ENCODE results near the gene RBBP4.

Gene RBBP4

GRCh38 chr1:32683397-32683796, 32.4 kb downstream of the RBBP4 start:
- CTCF ChIA-PET: no interaction called here
- no peak overlapping the region for H3K4me3 ChIP-seq (ENCODE audit: low read depth, low read length)
- TF ChIP-seq, protein P1, sequence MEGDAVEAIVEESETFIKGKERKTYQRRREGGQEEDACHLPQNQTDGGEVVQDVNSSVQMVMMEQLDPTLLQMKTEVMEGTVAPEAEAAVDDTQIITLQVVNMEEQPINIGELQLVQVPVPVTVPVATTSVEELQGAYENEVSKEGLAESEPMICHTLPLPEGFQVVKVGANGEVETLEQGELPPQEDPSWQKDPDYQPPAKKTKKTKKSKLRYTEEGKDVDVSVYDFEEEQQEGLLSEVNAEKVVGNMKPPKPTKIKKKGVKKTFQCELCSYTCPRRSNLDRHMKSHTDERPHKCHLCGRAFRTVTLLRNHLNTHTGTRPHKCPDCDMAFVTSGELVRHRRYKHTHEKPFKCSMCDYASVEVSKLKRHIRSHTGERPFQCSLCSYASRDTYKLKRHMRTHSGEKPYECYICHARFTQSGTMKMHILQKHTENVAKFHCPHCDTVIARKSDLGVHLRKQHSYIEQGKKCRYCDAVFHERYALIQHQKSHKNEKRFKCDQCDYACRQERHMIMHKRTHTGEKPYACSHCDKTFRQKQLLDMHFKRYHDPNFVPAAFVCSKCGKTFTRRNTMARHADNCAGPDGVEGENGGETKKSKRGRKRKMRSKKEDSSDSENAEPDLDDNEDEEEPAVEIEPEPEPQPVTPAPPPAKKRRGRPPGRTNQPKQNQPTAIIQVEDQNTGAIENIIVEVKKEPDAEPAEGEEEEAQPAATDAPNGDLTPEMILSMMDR (IDR thresholded peaks at IDR 0.05; ENCODE audit: insufficient read depth, low read length, missing control alignments): no peak
- POLR2A ChIA-PET: interaction anchor here (1.5 to 2.1 kb wide), 2 partner anchors 8 to 33 kb away, joined by 3 to 4 read pairs; partner anchors contain the start of gene RBBP4
- DNase-seq (ENCODE audit: low read depth, low spot score): no peak

DNA sequence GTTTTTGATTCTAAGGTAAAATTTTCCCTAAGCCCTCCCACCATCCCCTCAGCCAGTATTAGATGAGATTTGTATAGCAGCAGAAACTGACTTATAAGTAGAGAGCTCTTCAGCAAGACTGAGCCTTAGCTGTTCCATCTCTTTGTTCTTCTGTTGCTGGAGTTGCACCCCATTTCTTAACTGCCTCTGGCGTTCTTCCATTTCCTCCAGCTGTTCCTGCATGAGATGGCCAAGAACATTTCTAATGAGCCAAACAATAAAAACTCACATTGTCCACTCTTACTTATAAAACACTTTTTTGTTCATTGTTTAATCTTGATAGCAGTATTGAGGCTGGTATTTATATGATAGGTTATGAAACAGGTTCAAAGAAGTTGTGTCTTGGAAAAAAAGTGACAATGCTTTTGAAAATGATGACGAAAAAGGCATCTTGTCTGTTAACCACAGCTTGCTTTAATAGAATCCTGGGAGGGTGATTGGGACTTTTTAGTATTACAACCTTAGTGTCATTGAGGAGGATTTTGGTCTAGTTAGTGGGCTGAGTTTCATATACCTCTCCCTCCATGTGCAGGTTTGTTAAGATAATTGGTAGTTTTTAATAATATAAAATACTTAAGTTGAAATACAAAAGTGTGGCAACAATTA, 33.3 kb downstream of the RBBP4 start:
- H3K4me3 ChIP-seq (ENCODE audit: low read depth, low read length): no peak overlapping the region
- TF ChIP-seq, protein P1 (IDR thresholded peaks at IDR 0.05; ENCODE audit: insufficient read depth, low read length, missing control alignments): no peak
- POLR2A ChIA-PET: interaction anchor here (2.1 kb wide), 1 partner anchor 33 kb away, joined by 4 read pairs; the partner anchor contains the start of gene RBBP4
- CTCF ChIA-PET: interaction anchor here (1.1 kb wide), 1 partner anchor 89 kb away, joined by 3 read pairs; no protein-coding TSS in a partner anchor
- no peak for DNase-seq (ENCODE audit: low read depth, low spot score)

- CTCF ChIA-PET: interaction anchor here (0.6 to 4.2 kb wide), 2 partner anchors 88 to 1136 kb away, joined by 3 to 16 read pairs; no protein-coding TSS in a partner anchor
- no peak overlapping the region for H3K4me3 ChIP-seq (ENCODE audit: low read depth, low read length)
- TF ChIP-seq, protein P1 (IDR thresholded peaks at IDR 0.05; ENCODE audit: insufficient read depth, low read length, missing control alignments): no peak
- no peak for DNase-seq (ENCODE audit: low read depth, low spot score)
- POLR2A ChIA-PET: interaction anchor here (0.6 to 1.2 kb wide), 3 partner anchors 10 to 261 kb away, joined by 3 to 4 read pairs (median 3); partner anchors contain the start of genes RBBP4 and ZBTB8OS
These were observed 34.5 kb downstream of the RBBP4 start for GRCh38 chr1:32685498-32685897.

- no peak overlapping the region for H3K4me3 ChIP-seq (ENCODE audit: low read depth, low read length)
- DNase-seq (ENCODE audit: low read depth, low spot score): no peak
- TF ChIP-seq, protein P1 (IDR thresholded peaks at IDR 0.05; ENCODE audit: insufficient read depth, low read length, missing control alignments): no peak
- POLR2A ChIA-PET: interaction anchor here (1.2 kb wide), 1 partner anchor 11 kb away, joined by 4 read pairs; no protein-coding TSS in a partner anchor
- CTCF ChIA-PET: interaction anchor here (1.5 to 4.2 kb wide), 2 partner anchors 87 to 166 kb away, joined by 6 to 16 read pairs; no protein-coding TSS in a partner anchor
These were observed 35.4 kb downstream of the RBBP4 start for GRCh38 chr1:32686387-32686786.

DNA sequence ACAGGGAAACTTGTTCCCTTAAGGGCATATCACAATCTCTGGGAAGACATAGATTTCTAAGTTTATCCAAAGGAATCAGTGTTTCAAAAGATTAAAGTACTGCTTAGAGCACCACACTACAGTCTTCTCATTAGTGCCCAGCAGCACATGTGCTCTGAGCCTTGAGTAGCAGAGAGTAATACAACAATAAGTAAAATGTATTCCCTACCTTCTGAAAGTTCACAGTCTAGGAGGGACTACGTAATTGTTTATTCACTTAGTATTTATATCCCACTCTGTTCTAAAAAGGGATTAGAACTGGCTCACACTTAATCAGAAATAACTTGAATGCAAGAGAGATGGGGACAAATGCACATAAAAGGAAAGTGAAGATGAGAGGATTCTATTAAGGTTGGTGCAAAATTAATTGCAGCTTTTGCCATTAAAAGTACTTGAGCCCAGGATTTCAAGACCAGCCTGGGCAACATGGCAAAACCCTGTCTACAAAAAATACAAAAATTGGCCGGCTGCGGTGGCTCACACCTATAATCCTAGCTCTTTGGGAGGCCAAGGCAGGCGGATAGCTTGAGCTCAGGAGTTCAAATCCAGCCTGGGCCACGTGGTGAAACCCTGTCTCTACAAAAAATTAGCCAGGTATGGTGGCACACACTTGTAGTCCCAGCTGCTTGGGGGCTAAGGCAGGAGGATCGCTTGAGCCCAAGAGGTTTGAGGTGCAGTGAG, 42.6 kb downstream of the RBBP4 start:
- no peak overlapping the region for H3K4me3 ChIP-seq (ENCODE audit: low read depth, low read length)
- ChIA-PET CTCF (interaction anchor here (1.1 to 1.2 kb wide), 2 partner anchors 63 to 173 kb away, joined by 3 to 5 read pairs; no protein-coding TSS in a partner anchor), POLR2A (interaction anchor here (2.5 kb wide), 1 partner anchor 10 kb away, joined by 17 read pairs; the partner anchor contains the start of gene SYNC)
- no peak for DNase-seq (ENCODE audit: low read depth, low spot score)
- TF ChIP-seq, protein P1 (IDR thresholded peaks at IDR 0.05; ENCODE audit: insufficient read depth, low read length, missing control alignments): no peak

Data from AG04449 (cell line).